NT2/D1 (cell line): ENCODE data around the gene PPP1R14D.

Experiments used
- SUZ12 ChIP-seq: IDR thresholded peaks from 2 replicates; pipeline ENCODE4 v1.6.1; 2011; ENCODE audit not compliant: insufficient read length, insufficient read depth; ENCODE audit errors: extremely low read depth
- YY1 ChIP-seq: IDR thresholded peaks from 2 replicates; pipeline ENCODE4 v1.6.1; 2011; ENCODE audit not compliant: insufficient read length, insufficient read depth
- ZNF274 ChIP-seq: IDR thresholded peaks from 2 replicates; pipeline ENCODE4 v1.6.1; 2011; ENCODE audit warnings: mild to moderate bottlenecking, low read depth, low read length

GRCh38 chr15:40845511-40846284, 17.2 kb upstream of the PPP1R14D start:
- TF ChIP-seq SUZ12: no peak
- TF ChIP-seq YY1: no peak
- no peak for TF ChIP-seq ZNF274
